OCI-LY7 (cell line): ENCODE data around the gene WWTR1. TPM values are rescaled to one million over a fixed set of nuclear protein-coding genes. Genes with fewer than 3 reads are reported as not detected.

Source experiments
- BruUV-seq: library from RNA; stranded (reverse); fragments of 400-500 nt; replicated peaks from 2 replicates; lab custom pipeline; 2021; lab: Mats Ljungman, UMichigan
- CTCF ChIA-PET: fragments of 300-600 bp; sonication (Branson Sonifier 250); formaldehyde crosslinking; loops from one replicate; lab custom pipeline; 2022; ENCODE audit warnings: antibody characterized with exemption; ENCODE audit not compliant: unreplicated experiment; lab: Charles Lee
- POLR2A ChIA-PET: fragments of 300-600 bp; sonication (Branson Sonifier 250); formaldehyde crosslinking; loops from one replicate; lab custom pipeline; 2022; ENCODE audit warnings: antibody characterized with exemption; lab: Charles Lee
- DNase-seq: peaks from one replicate; pipeline ENCODE4 v3.0.0-alpha.2; 2015; ENCODE audit warnings: low spot score
- H2AFZ ChIP-seq: fragments of 200-600 bp; sonication (generic), shearing (Covaris generic); 2 replicates; pipeline ENCODE4 v1.6.1; 2014; ENCODE audit warnings: mild to moderate bottlenecking, antibody characterized with exemption, low read length, moderate library complexity
- H3K27ac ChIP-seq: fragments of 200-600 bp; sonication (generic); 2 replicates; pipeline ENCODE4 v1.5.1; 2014; ENCODE audit warnings: mixed run types, low read depth, mild to moderate bottlenecking, moderate library complexity, low read length, inconsistent platforms; ENCODE audit not compliant: poor library complexity, severe bottlenecking
- H3K36me3 ChIP-seq: fragments of 200-600 bp; sonication (generic); 2 replicates; pipeline ENCODE4 v1.6.1; 2014; ENCODE audit warnings: mild to moderate bottlenecking, antibody characterized with exemption, low read length, moderate library complexity, mixed read lengths; ENCODE audit not compliant: insufficient read depth
- H3K4me1 ChIP-seq: fragments of 200-600 bp; sonication (generic); 2 replicates; pipeline ENCODE4 v1.5.1; 2014; ENCODE audit warnings: mild to moderate bottlenecking, low read length; ENCODE audit not compliant: insufficient read depth, poor library complexity, severe bottlenecking
- H3K4me2 ChIP-seq: fragments of 200-600 bp; sonication (generic); 2 replicates; pipeline ENCODE4 v1.6.1; 2014; ENCODE audit warnings: mild to moderate bottlenecking, low read length
- H3K4me3 ChIP-seq: fragments of 200-600 bp; sonication (generic); 2 replicates; pipeline ENCODE4 v1.5.1; 2014; ENCODE audit warnings: mild to moderate bottlenecking, low read depth, low read length; ENCODE audit not compliant: poor library complexity, severe bottlenecking
- H3K79me2 ChIP-seq: fragments of 200-600 bp; sonication (generic); 2 replicates; pipeline ENCODE4 v1.6.1; 2016; ENCODE audit warnings: low read depth, mild to moderate bottlenecking, low read length, moderate library complexity, mixed read lengths; ENCODE audit not compliant: insufficient read depth
- H3K9me2 ChIP-seq: fragments of 200-600 bp; sonication (generic); 2 replicates; pipeline ENCODE4 v1.6.1; 2016; ENCODE audit warnings: mild to moderate bottlenecking, low read length, mixed read lengths; ENCODE audit not compliant: insufficient read depth
- H3K9me3 ChIP-seq: fragments of 200-600 bp; sonication (generic); 2 replicates; pipeline ENCODE4 v1.6.1; 2014; ENCODE audit warnings: mild to moderate bottlenecking, mixed run types, low read length, mixed read lengths
- H4K20me1 ChIP-seq: fragments of 200-600 bp; sonication (generic); 2 replicates; pipeline ENCODE4 v1.6.1; 2014; ENCODE audit warnings: mild to moderate bottlenecking, antibody characterized with exemption, low read length, moderate library complexity, mixed read lengths; ENCODE audit not compliant: insufficient read depth
- CTCF ChIP-seq: fragments of 200-600 bp; sonication (generic); conservative IDR thresholded peaks from 2 replicates; pipeline ENCODE4 v1.5.1; 2014; ENCODE audit warnings: mild to moderate bottlenecking, antibody characterized with exemption, low read length, moderate library complexity, mixed read lengths
- EZH2phosphoT487 ChIP-seq: fragments of 200-600 bp; sonication (generic); IDR thresholded peaks from 2 replicates; pipeline ENCODE4 v1.6.1; 2018; ENCODE audit warnings: low read depth, borderline replicate concordance, mild to moderate bottlenecking, mixed run types, antibody characterized with exemption, low read length, moderate library complexity, mixed read lengths
- intact Hi-C: fragments of 100-400 bp; cut with micrococcal nuclease; formaldehyde crosslinking; loops from one replicate; pipeline ENCODE4 v1.10.0; 2022; ENCODE audit not compliant: unreplicated experiment
- total RNA-seq, 2 experiments: library from RNA; depleted of rRNA in 1 of 2; stranded (reverse); fragments of >200 nt in 1 of 2; shearing (Covaris generic) in 1 of 2; gene quantifications; 2 replicates each; pipeline ENCODE4 v1.2.3, GENCODE V29; 2014 to 2022

The WWTR1 gene
- total RNA-seq, 2 experiments from 2014 or later = 0.15 TPM; not detected in 1

GRCh38 chr3:149473357-149474249 is 184.2 kb downstream of the WWTR1 start:
- no peak for DNase-seq
- POLR2A ChIA-PET = interaction anchor here (1.0 to 1.4 kb wide), 2 partner anchors 11 to 19 kb away, joined by 3 to 4 read pairs; no protein-coding TSS in a partner anchor
- H3K4me2 ChIP-seq = no peak overlapping the region
- intact Hi-C loops = no loop called here
- no peaks in the 10 kb centered on the region for H3K36me3 ChIP-seq
- H3K79me2 ChIP-seq = no peaks in the 10 kb centered on the region
- CTCF ChIA-PET = no interaction called here
- no peak for TF ChIP-seq CTCF
- TF ChIP-seq EZH2phosphoT487 = no peak
- no TSS peak for BruUV-seq
- H2AFZ ChIP-seq = no peak overlapping the region
- H4K20me1 ChIP-seq = no peaks in the 10 kb centered on the region
- H3K4me3 ChIP-seq = no peak overlapping the region
- H3K4me1 ChIP-seq = no peaks in the 10 kb centered on the region
- no peaks in the 10 kb centered on the region for H3K9me3 ChIP-seq
- H3K9me2 ChIP-seq = no peaks in the 10 kb centered on the region
- no peak overlapping the region for H3K27ac ChIP-seq

DNA sequence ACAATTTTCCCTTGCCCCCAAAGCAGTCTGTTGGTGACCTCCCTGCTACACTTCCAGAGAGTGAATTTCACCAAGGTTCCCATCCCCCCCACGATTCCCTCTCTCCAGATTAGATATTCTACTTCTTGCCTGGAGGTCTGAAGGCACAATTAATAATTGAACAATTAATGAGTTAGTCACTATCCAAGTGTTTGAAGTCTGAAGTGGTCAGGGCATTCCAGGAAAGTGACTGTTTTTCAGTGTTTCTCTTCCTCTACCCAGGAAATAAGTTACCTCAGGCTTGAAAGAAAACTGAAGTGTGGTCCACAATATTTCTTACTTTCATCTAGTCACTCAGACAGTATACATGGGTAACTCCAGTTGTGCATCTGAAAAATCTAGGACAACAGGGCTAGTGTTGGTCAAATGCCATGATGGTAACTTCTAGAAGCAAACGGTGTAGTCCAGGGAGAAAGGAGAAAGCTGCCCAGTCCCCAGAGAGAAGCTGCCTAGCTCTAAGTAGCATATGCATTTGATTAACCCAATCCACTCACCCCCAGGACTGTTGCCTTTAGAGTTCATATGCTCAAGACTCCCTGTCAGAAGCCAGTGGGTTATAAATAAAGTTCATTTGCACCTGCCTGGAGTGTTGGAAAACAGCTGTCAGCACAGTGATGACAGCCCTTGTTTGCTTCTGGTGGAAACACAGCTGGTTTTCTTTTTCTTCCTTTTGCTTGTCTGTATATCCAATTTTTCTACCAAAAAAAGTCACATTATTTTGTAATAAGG is 185.6 kb downstream of the WWTR1 start:
- H3K9me3 ChIP-seq = no peaks in the 10 kb centered on the region
- H3K4me1 ChIP-seq = no peaks in the 10 kb centered on the region
- TF ChIP-seq EZH2phosphoT487 (no peak), CTCF (no peak)
- no peak overlapping the region for H3K4me2 ChIP-seq
- BruUV-seq = no TSS peak
- H3K4me3 ChIP-seq = no peak overlapping the region
- H3K79me2 ChIP-seq = no peaks in the 10 kb centered on the region
- H3K9me2 ChIP-seq = no peaks in the 10 kb centered on the region
- CTCF ChIA-PET = no interaction called here
- POLR2A ChIA-PET = interaction anchor here (1.4 kb wide), 1 partner anchor 18 kb away, joined by 3 read pairs; no protein-coding TSS in a partner anchor
- intact Hi-C loops = no loop called here
- DNase-seq = no peak
- H3K36me3 ChIP-seq = no peaks in the 10 kb centered on the region
- no peak overlapping the region for H2AFZ ChIP-seq
- H3K27ac ChIP-seq = no peak overlapping the region
- H4K20me1 ChIP-seq = no peaks in the 10 kb centered on the region
